C1 segment of cervical spinal cord (tissue), 14 donors: Measurements from ENCODE around the gene PHAX.
"Not testable (repeated sequence)": the region's sequence is repeated elsewhere in the genome, so short reads cannot be mapped to it uniquely, and the experiment has no call there.

ENCODE experiments used
- DNase-seq, 14 donors: peaks; one replicate each; lab custom pipeline; 2025; lab: John Stamatoyannopoulos, UW

Gene PHAX

GRCh38 chr5:126603402-126603991 is 2.8 kb downstream of the PHAX start:
- no peak for DNase-seq

- DNase-seq, result no peak
Observed at GRCh38 chr5:126605525-126605924, 4.8 kb downstream of the PHAX start.

- DNase-seq, result no peak
Observed at GRCh38 chr5:126610160-126610559, 9.4 kb downstream of the PHAX start.

- no peak for DNase-seq
Observed at GRCh38 chr5:126610616-126611015, 9.9 kb downstream of the PHAX start.

DNA sequence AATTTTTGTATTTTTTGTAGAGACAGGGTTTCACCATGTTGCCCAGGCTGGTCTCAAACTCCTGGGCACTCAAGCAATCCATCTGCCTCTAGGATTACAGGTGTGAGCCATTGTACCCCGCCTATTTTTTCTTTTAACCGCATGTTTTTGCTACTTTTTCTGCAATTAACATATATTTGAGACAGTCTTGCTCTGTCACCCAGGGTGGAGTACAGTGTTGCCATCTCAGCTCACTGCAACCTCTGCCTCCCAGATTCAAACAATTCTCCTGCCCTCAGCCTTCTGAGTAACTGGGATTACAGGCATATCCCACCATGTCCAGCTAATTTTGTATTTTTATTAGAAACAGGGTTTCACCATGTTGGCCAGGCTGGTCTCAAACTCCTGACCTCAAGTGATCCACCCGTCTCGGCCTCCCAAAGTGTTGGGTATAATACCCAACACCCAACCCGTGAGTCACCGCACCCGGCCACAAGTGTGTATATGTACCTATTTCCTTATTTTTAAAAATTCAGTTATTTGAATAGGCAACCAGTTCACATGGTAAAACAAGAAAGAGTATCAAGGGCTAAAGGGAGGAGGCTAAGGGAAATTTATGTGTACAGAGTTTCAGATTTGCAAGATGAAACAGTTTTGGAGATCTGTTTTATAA is 13.3 kb downstream of the PHAX start:
- no peak for DNase-seq

- no peak for DNase-seq
Observed at GRCh38 chr5:126615286-126615685, 14.5 kb downstream of the PHAX start.

- DNase-seq, result not testable (repeated sequence)
Observed at GRCh38 chr5:126617603-126618002, 16.9 kb downstream of the PHAX start.

DNA sequence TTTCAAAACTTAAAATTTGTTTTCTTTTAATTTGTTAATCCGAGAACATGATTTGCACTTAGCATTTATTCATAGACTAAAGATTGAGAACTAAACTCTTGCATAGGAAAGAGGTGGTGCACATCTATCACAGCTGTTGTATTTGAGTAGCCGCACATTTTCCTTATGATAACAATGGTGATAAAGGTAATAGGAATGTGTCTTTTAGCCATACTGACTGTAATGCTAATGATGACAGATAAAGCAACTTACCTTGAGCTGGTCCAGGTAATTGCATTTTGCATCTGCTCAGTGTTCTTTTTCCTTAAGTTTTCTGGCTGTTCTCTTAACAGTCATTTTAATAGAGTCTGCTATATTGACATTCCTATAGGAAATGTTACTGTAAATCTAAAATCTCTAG is 19.0 kb downstream of the PHAX start:
- no peak for DNase-seq

DNA sequence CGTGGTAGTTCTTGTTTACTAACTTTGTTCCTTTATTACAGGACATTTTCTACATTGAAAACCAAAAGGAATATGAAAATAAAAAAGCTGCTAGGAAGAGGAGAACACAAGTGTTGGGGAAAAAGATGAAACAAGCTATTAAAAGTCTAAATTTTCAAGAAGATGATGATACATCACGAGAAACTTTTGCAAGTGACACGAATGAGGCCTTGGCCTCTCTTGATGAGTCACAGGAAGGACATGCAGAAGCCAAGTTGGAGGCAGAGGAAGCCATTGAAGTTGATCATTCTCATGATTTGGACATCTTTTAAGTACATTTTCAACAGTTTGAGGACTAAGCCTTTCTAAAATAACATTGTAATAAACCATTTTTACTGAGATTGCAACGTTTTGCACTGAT is 23.8 kb downstream of the PHAX start:
- no peak for DNase-seq

GRCh38 chr5:126628102-126628501 is 27.4 kb downstream of the PHAX start:
- DNase-seq, result no peak

- no peak for DNase-seq
Observed at GRCh38 chr5:126631920-126632319, 31.2 kb downstream of the PHAX start.

GRCh38 chr5:126633552-126633951 is 32.8 kb downstream of the PHAX start:
- DNase-seq, result no peak

DNA sequence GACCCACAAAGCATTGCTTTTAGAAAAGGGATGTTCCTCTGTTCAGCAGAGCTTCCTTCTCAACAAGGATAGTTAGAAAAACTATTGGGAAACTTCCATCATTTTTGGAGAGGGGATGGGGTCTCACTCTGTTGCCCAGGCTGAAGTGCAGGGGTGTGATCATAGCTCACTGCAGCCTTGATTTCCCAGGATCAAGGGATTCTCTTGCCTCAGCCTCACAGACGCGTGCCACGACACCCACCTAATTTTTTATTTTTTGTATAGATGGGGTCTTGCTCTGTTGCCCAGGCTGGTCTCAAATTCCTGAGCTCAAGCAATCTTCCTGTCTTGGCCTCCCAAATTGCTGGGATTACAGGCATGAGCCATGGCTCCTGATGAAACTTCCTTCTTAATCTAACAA is 34.8 kb downstream of the PHAX start:
- DNase-seq, result no peak

DNA sequence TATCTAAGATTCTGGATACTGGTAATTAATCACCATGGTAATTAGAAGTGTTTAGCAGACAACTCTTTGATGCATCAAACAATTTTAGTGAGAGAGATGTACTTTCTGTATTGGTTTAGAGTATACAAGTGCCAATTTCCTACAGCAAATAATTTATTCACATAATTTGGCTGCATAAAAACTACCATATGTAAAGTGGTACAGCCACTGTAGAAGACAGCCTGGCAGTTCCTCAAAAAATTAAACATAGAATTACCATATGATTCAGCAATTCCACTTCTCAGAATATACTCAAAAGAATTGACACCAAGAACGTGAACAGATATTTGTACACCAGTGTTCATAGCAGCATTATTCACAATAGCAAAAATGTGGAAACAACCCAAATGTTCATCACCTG is 36.2 kb downstream of the PHAX start:
- no peak for DNase-seq

DNA sequence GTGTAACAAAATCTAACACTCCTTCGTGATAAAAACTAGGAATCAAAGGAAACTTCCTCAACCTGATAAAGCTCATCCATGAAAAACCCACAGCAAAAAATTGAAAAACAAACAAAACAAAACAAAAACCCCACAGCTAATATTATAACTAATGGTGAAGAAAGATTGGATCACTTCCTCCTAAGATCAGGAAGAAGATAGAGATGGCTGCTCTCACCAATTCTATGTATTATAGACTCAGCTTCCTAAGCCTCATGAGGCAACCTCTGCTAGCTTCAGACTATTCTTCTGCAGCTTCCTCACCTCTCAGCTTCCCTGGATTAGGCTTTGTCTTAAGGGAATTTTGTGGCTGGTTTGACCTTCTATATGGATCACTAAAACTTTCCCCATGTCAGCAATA is 40.1 kb downstream of the PHAX start:
- DNase-seq, result no peak

- DNase-seq, result no peak
Observed at GRCh38 chr5:126641387-126641786, 40.6 kb downstream of the PHAX start.

DNA sequence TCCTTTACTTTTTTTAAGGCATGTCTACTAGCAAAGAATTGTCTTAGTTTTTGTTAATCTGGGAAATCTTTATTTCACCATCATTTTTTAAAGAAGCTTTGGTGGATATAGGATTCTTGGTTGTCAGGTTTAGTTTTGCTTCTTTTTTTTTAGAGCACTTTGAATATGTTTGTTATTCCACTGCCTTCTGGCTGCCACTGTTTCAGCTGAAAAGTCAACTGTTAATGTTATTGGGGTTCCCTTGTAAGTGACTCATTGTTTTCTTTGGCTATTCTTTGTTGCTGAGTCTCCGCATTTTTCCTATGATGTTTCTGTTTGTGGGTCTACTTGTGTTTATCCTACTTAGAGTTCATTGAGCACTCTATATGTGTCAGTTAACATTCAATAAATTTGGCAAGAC is 44.4 kb downstream of the PHAX start:
- DNase-seq, result no peak

- DNase-seq, result no peak
Observed at GRCh38 chr5:126647071-126647470, 46.3 kb downstream of the PHAX start.

DNA sequence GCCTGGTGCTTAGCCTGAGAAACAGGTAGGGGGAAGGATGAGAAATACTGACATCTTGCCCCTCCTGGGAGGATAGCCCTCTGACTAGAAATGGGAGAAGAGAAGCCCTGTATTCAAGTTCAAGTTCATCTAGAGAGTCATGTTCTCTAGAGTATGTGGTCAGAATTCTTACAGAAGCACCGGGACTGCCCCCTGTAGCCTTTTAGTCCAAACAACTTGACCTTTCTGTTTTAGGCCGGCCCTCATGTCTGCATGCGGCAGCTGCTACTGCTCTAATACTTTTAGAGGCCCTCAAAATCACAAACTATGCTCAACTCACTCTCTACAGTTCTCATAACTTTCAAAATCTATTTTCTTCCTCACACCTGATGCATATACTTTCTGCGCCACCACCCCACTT is 47.7 kb downstream of the PHAX start:
- no peak for DNase-seq

- DNase-seq, result not testable (repeated sequence)
Observed at GRCh38 chr5:126649057-126649456, 48.3 kb downstream of the PHAX start.

DNA sequence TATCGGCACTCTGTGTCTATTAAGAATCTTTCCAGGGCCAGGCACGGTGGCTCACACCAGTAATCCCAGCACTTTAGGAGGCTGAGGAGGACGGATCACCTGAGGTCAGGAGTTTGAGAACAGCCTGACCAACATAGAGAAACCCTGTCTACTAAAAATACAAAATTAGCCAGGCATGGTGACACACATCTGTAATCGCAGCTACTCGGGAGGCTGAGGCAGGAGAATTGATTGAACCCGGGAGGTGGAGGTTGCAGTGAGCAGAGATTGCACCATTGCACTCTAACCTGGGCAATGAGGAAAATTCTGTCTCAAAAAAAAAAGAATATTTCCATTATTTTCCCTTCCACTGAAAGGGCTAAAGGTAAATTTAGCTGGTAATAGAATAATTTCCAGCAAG is 49.0 kb downstream of the PHAX start:
- DNase-seq, result not testable (repeated sequence)

DNA sequence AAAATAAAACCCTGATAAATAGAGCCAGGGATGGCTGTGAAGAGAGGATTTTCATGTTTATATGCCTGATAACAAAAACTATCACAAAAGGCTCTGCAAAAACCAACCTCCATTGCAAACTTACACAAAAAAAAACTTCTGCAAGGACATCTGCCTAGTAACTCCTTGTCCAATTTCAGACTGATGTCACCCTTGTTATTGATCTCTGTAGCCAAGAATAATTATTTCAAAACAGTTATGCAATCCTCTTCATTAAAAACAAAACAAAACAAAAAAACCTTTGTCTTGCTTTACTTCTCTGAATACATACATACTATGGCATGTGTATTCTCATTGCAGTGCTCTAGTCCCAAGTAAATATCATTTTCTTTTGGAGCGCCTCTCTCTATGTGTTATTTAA is 49.7 kb downstream of the PHAX start:
- DNase-seq, result no peak

- no peak for DNase-seq
Observed at GRCh38 chr5:126651013-126651577, 50.3 kb downstream of the PHAX start.
